GM18951 (cell line): ENCODE results near the gene MEN1.
A peak's percentile ranks its signal among the peaks of the same experiment; 100 is the strongest.

Source experiments
- POLR2A ChIP-seq: IDR thresholded peaks from 4 replicates; pipeline ENCODE4 v1.6.1; 2011; ENCODE audit warnings: mild to moderate bottlenecking; ENCODE audit not compliant: insufficient read length, insufficient read depth; ENCODE audit errors: extremely low read depth
- in situ Hi-C: fragments of 300-500 bp; cut with MboI; formaldehyde crosslinking; loops from one replicate; pipeline ENCODE4 v1.12.0; 2022; ENCODE audit warnings: low sequenced_read_pairs, mixed read lengths, inconsistent platforms; ENCODE audit not compliant: unreplicated experiment

MEN1 gene

GRCh38 chr11:64784813-64785581, 25.4 kb downstream of the MEN1 start:
- no peak for TF ChIP-seq POLR2A
- in situ Hi-C loops = no loop called here

GRCh38 chr11:64778473-64779298, 31.7 kb downstream of the MEN1 start, which contains the start of gene SF1:
SF1 (minus strand) TSS chr11:64778542; CDS start chr11:64778392, 150 bp downstream.
- in situ Hi-C loops = no loop called here
- TF ChIP-seq POLR2A = peak; percentile 84

GRCh38 chr11:64778223-64778472, 32.2 kb downstream of the MEN1 start:
- TF ChIP-seq POLR2A = no peak
- in situ Hi-C loops = no loop called here

- in situ Hi-C loops = no loop called here
- TF ChIP-seq POLR2A = no peak
These were observed 32.7 kb downstream of the MEN1 start for GRCh38 chr11:64777449-64778222.

GRCh38 chr11:64776875-64777274, 33.5 kb downstream of the MEN1 start:
- in situ Hi-C loops = no loop called here
- TF ChIP-seq POLR2A = no peak

- TF ChIP-seq POLR2A = no peak
- in situ Hi-C loops = no loop called here
These were observed 33.9 kb downstream of the MEN1 start for GRCh38 chr11:64776425-64776824.

- TF ChIP-seq POLR2A = no peak
- in situ Hi-C loops = no loop called here
These were observed 36.2 kb downstream of the MEN1 start for GRCh38 chr11:64774144-64774543.

GRCh38 chr11:64772303-64773018, 37.9 kb downstream of the MEN1 start:
- in situ Hi-C loops = no loop called here
- TF ChIP-seq POLR2A = no peak

- no peak for TF ChIP-seq POLR2A
- in situ Hi-C loops = no loop called here
These were observed 38.5 kb downstream of the MEN1 start for GRCh38 chr11:64771861-64772260.

GRCh38 chr11:64770120-64770519, 40.2 kb downstream of the MEN1 start:
- no peak for TF ChIP-seq POLR2A
- in situ Hi-C loops = no loop called here

- no peak for TF ChIP-seq POLR2A
- in situ Hi-C loops = no loop called here
These were observed 41.1 kb downstream of the MEN1 start for GRCh38 chr11:64769283-64769682.

GRCh38 chr11:64768300-64768694, 42.1 kb downstream of the MEN1 start:
- in situ Hi-C loops = no loop called here
- no peak for TF ChIP-seq POLR2A

GRCh38 chr11:64767344-64768299, 42.7 kb downstream of the MEN1 start:
- in situ Hi-C loops = no loop called here
- TF ChIP-seq POLR2A = no peak
